ENCODE results near the gene FSCB. TPM values are rescaled to one million over a fixed set of nuclear protein-coding genes. Genes with fewer than 3 reads are reported as not detected.

The FSCB gene
- total RNA-seq, 1 donor from 2014 or later = not detected

GRCh38 chr14:44463356-44464004 lies 43.6 kb downstream of the FSCB start:
- Mint-ChIP-seq H3K4me3 (ENCODE audit: low read depth) (no peak overlapping the region), H3K27ac (no peak overlapping the region), H3K4me1 (ENCODE audit: low read depth) (no peaks in the 10 kb centered on the region), H3K36me3 (ENCODE audit: low read depth) (no peaks in the 10 kb centered on the region), H3K9me3 (peaks cover 19% of the 10 kb centered on the region), H3K27me3 (ENCODE audit: low read depth) (no peaks in the 10 kb centered on the region)
- no peak for DNase-seq (ENCODE audit: low spot score)
- intact Hi-C loops (cut with micrococcal nuclease) = no loop called here

- no peak overlapping the region for H3K27ac Mint-ChIP-seq
- H3K4me3 Mint-ChIP-seq (ENCODE audit: low read depth) = no peak overlapping the region
- intact Hi-C loops (cut with micrococcal nuclease) = no loop called here
- H3K36me3 Mint-ChIP-seq (ENCODE audit: low read depth) = no peaks in the 10 kb centered on the region
- peaks cover 21% of the 10 kb centered on the region for H3K9me3 Mint-ChIP-seq
- DNase-seq (ENCODE audit: low spot score) = no peak
- no peaks in the 10 kb centered on the region for H3K27me3 Mint-ChIP-seq (ENCODE audit: low read depth)
- H3K4me1 Mint-ChIP-seq (ENCODE audit: low read depth) = no peaks in the 10 kb centered on the region
These were observed 44.7 kb downstream of the FSCB start for GRCh38 chr14:44462381-44462780.

GRCh38 chr14:44461811-44462210 lies 45.3 kb downstream of the FSCB start:
- DNase-seq (ENCODE audit: low spot score) = no peak
- H3K27ac Mint-ChIP-seq = no peak overlapping the region
- H3K36me3 Mint-ChIP-seq (ENCODE audit: low read depth) = no peaks in the 10 kb centered on the region
- peaks cover 27% of the 10 kb centered on the region for H3K9me3 Mint-ChIP-seq
- no peak overlapping the region for H3K4me3 Mint-ChIP-seq (ENCODE audit: low read depth)
- no peaks in the 10 kb centered on the region for H3K27me3 Mint-ChIP-seq (ENCODE audit: low read depth)
- H3K4me1 Mint-ChIP-seq (ENCODE audit: low read depth) = no peaks in the 10 kb centered on the region
- intact Hi-C loops (cut with micrococcal nuclease) = no loop called here
